Prostate gland (tissue), 2 donors: ENCODE results near the gene PCDHA1. TPM values are rescaled to one million over a fixed set of nuclear protein-coding genes. Genes with fewer than 3 reads are reported as not detected.

Source experiments
- DNase-seq: peaks from one replicate; pipeline ENCODE4 v3.0.0-alpha.2; 2019; ENCODE audit warnings: low spot score
- H3K27ac ChIP-seq, 2 donors: fragments of 200-600 bp; sonication (generic); 2 replicates each; pipeline ENCODE4 v1.5.1; 2017 to 2019
- H3K27me3 ChIP-seq: fragments of 200-600 bp; sonication (generic); replicated peaks from 2 replicates; pipeline ENCODE4 v1.5.1; 2019; ENCODE audit not compliant: insufficient read depth
- H3K36me3 ChIP-seq, 2 donors: fragments of 200-600 bp; sonication (generic); 1 replicate in 1 of 2; 2 replicates in 1 of 2; pipeline versions ENCODE4 v1.5.1 to v1.8.1; 2017 to 2019
- H3K4me1 ChIP-seq: fragments of 200-600 bp; sonication (generic); replicated peaks from 2 replicates; pipeline ENCODE4 v1.5.1; 2019
- H3K4me3 ChIP-seq, 2 donors: fragments of 200-600 bp; sonication (generic); 2 replicates each; pipeline ENCODE4 v1.5.1; 2017 to 2019
- H3K9me3 ChIP-seq: fragments of 200-600 bp; sonication (generic); 2 replicates; pipeline ENCODE4 v1.5.1; 2017
- CTCF ChIP-seq, 4 experiments: fragments of 200-600 bp in 2 of 4; fragments of 450-650 bp in 2 of 4; sonication (generic) in 2 of 4; IDR thresholded peaks; 1 replicate in 3 of 4; 2 replicates in 1 of 4; pipeline ENCODE4 v1.5.1; 2016 to 2019; ENCODE audit warnings: antibody characterized with exemption in 4 of 4, mild to moderate bottlenecking in 2 of 4, moderate library complexity in 2 of 4
- POLR2A ChIP-seq: fragments of 450-650 bp; IDR thresholded peaks from one replicate; pipeline ENCODE4 v1.6.1; 2016; ENCODE audit warnings: antibody characterized with exemption, mild to moderate bottlenecking
- POLR2AphosphoS5 ChIP-seq: sonication (generic); formaldehyde crosslinking; IDR thresholded peaks from one replicate; pipeline ENCODE4 v1.6.1; 2017; ENCODE audit warnings: antibody characterized with exemption
- WGBS: methylation state at CpG from one replicate; pipeline ENCODE4 v1.1.5; 2018; 5-methylcytosine and 5-hydroxymethylcytosine counted together
- intact Hi-C: fragments of 100-400 bp; cut with DNase I; formaldehyde crosslinking; loops from one replicate; pipeline ENCODE4 v1.14.2; 2022
- total RNA-seq, 2 donors: library from RNA; depleted of rRNA; stranded (reverse); fragments of >200 nt; gene quantifications; one replicate each; pipeline ENCODE4 v1.1.0, GENCODE V29; 2016

PCDHA1 gene
- total RNA-seq, 2 donors from 2014 or later, result 0.85 TPM; not detected in 1

- TF ChIP-seq POLR2AphosphoS5 (no peak), CTCF (IDR thresholded peaks at IDR 0.05) (no peak), POLR2A (no peak)
- no peak for DNase-seq
- Histone ChIP-seq H3K9me3 (no peaks in the 10 kb centered on the region), H3K27ac (no peak overlapping the region), H3K27me3 (no peaks in the 10 kb centered on the region), H3K4me3 (peak overlapping the region; percentile 24), H3K36me3 (no peaks in the 10 kb centered on the region), H3K4me1 (no peaks in the 10 kb centered on the region)
- 15% methylated on average over 26 of the region's 26 CpGs for WGBS
- intact Hi-C loops, result loop anchor here (10.0 kb wide), 1 partner anchor 118 kb away; no protein-coding TSS in a partner anchor
These were observed 141.3 kb downstream of the PCDHA1 start for GRCh38 chr5:140927228-140927573.

- H3K4me3 ChIP-seq, result no peak overlapping the region
- DNase-seq, result no peak
- no peaks in the 10 kb centered on the region for H3K4me1 ChIP-seq
- 74% methylated on average over 4 of the region's 4 CpGs for WGBS
- H3K27ac ChIP-seq, result no peak overlapping the region
- no peaks in the 10 kb centered on the region for H3K36me3 ChIP-seq
- intact Hi-C loops, result no loop called here
- no peaks in the 10 kb centered on the region for H3K9me3 ChIP-seq
- no peaks in the 10 kb centered on the region for H3K27me3 ChIP-seq
- no peak for TF ChIP-seq POLR2AphosphoS5
- TF ChIP-seq CTCF (IDR thresholded peaks at IDR 0.05), result no peak
- TF ChIP-seq POLR2A, result no peak
These were observed 149.1 kb downstream of the PCDHA1 start for GRCh38 chr5:140934964-140935606.

GRCh38 chr5:140946578-140946977 is 160.6 kb downstream of the PCDHA1 start:
- H3K27ac ChIP-seq, result no peak overlapping the region
- DNase-seq, result no peak
- 72% methylated on average over 2 of the region's 2 CpGs for WGBS
- no peaks in the 10 kb centered on the region for H3K9me3 ChIP-seq
- no peak for TF ChIP-seq POLR2A
- TF ChIP-seq POLR2AphosphoS5, result no peak
- TF ChIP-seq CTCF (IDR thresholded peaks at IDR 0.05), result no peak
- no peaks in the 10 kb centered on the region for H3K27me3 ChIP-seq
- intact Hi-C loops, result no loop called here
- no peaks in the 10 kb centered on the region for H3K36me3 ChIP-seq
- no peak overlapping the region for H3K4me3 ChIP-seq
- H3K4me1 ChIP-seq, result no peaks in the 10 kb centered on the region

GRCh38 chr5:140951636-140952035 is 165.7 kb downstream of the PCDHA1 start:
- H3K4me1 ChIP-seq, result no peaks in the 10 kb centered on the region
- no peak overlapping the region for H3K27ac ChIP-seq
- intact Hi-C loops, result no loop called here
- H3K36me3 ChIP-seq, result no peaks in the 10 kb centered on the region
- H3K27me3 ChIP-seq, result no peaks in the 10 kb centered on the region
- DNase-seq, result no peak
- no peak for TF ChIP-seq POLR2AphosphoS5
- TF ChIP-seq POLR2A, result no peak
- 81% methylated on average over 6 of the region's 6 CpGs for WGBS
- H3K4me3 ChIP-seq, result no peak overlapping the region
- no peaks in the 10 kb centered on the region for H3K9me3 ChIP-seq

- intact Hi-C loops, result no loop called here
- Histone ChIP-seq H3K27ac (no peak overlapping the region), H3K27me3 (no peaks in the 10 kb centered on the region), H3K4me3 (no peak overlapping the region), H3K36me3 (no peaks in the 10 kb centered on the region), H3K4me1 (no peaks in the 10 kb centered on the region), H3K9me3 (no peaks in the 10 kb centered on the region)
- no peak for DNase-seq
- 41% methylated on average over 2 of the region's 2 CpGs for WGBS
- TF ChIP-seq POLR2AphosphoS5 (no peak), POLR2A (no peak), CTCF (IDR thresholded peaks at IDR 0.05) (no peak)
These were observed 167.3 kb downstream of the PCDHA1 start for GRCh38 chr5:140953234-140953633.
